SK-N-SH (cell line): ENCODE measurements around the gene CYP27B1. TPM values are rescaled to one million over a fixed set of nuclear protein-coding genes. Genes with fewer than 3 reads are reported as not detected.

Experiments
- CTCF ChIA-PET: fragments of 300-600, 350-600 bp; formaldehyde crosslinking; extraction: SDS; loops from one replicate; lab custom pipeline; 2021; lab: Yijun Ruan, JAX
- POLR2A ChIA-PET: fragments of 350-600 bp; sonication (Branson Sonifier 250); formaldehyde crosslinking; extraction: SDS; loops from one replicate; lab custom pipeline; 2020; ENCODE audit warnings: antibody characterized with exemption, inconsistent platforms; lab: Yijun Ruan, JAX
- DNase-seq: peaks from one replicate; pipeline ENCODE4 v3.0.0; 2012
- H2AFZ ChIP-seq: fragments of 200-600 bp; sonication (generic); 2 replicates; pipeline ENCODE4 v1.8.1; 2016; ENCODE audit warnings: antibody characterized with exemption, mild to moderate bottlenecking, low read depth
- H3F3A ChIP-seq: fragments of 200-600 bp; sonication (generic); replicated peaks from 2 replicates; pipeline ENCODE3; 2016; ENCODE audit warnings: antibody characterized with exemption, mild to moderate bottlenecking; ENCODE audit not compliant: insufficient read depth
- H3K27ac ChIP-seq, 2 experiments: fragments of 200-500 bp in 1 of 2; fragments of 200-600 bp in 1 of 2; sonication (Bioruptor generic) in 1 of 2; sonication (generic), shearing (Covaris generic) in 1 of 2; 2 replicates each; pipeline versions ENCODE4 v1.5.1 to v1.6.1; 2014 to 2016; ENCODE audit warnings: low read depth in 2 of 2, inconsistent platforms in 1 of 2, low read length in 1 of 2, mild to moderate bottlenecking in 1 of 2, mixed read lengths in 1 of 2
- H3K27me3 ChIP-seq: fragments of 200-600 bp; sonication (generic), shearing (Covaris generic); 2 replicates; pipeline ENCODE4 v1.6.1; 2016; ENCODE audit warnings: mixed run types; ENCODE audit not compliant: insufficient read depth
- H3K36me3 ChIP-seq, 2 experiments: fragments of 200-500 bp in 1 of 2; fragments of 200-600 bp in 1 of 2; sonication (Bioruptor generic) in 1 of 2; sonication (generic) in 1 of 2; replicated peaks in 1 of 2; 2 replicates each; pipeline versions ENCODE3 to v1.5.1; 2014 to 2016; ENCODE audit warnings: low read length in 1 of 2, mild to moderate bottlenecking in 1 of 2; ENCODE audit not compliant: insufficient read depth in 2 of 2, control insufficient read depth in 1 of 2
- H3K4me1 ChIP-seq, 2 experiments: fragments of 200-500 bp in 1 of 2; fragments of 200-600 bp in 1 of 2; sonication (Bioruptor generic) in 1 of 2; sonication (generic), shearing (Covaris generic) in 1 of 2; 2 replicates each; pipeline versions ENCODE4 v1.5.1 to v1.6.1; 2014 to 2016; ENCODE audit warnings: low read depth in 1 of 2, low read length in 1 of 2, mixed run types in 1 of 2; ENCODE audit not compliant: insufficient read depth in 2 of 2, control insufficient read depth in 1 of 2
- H3K4me2 ChIP-seq: fragments of 200-600 bp; sonication (generic), shearing (Covaris generic); 2 replicates; pipeline ENCODE4 v1.6.1; 2017; ENCODE audit warnings: mixed run types
- H3K4me3 ChIP-seq, 2 experiments: fragments of 200-500 bp in 1 of 2; fragments of 200-600 bp in 1 of 2; sonication (Bioruptor generic) in 1 of 2; sonication (generic), shearing (Covaris generic) in 1 of 2; 2 replicates each; pipeline versions ENCODE4 v1.5.1 to v1.8.1; 2014 to 2016; ENCODE audit warnings: low read depth in 2 of 2, inconsistent platforms in 1 of 2, low read length in 1 of 2, mild to moderate bottlenecking in 1 of 2, mixed read lengths in 1 of 2, moderate library complexity in 1 of 2
- H3K79me2 ChIP-seq: fragments of 200-600 bp; sonication (generic); 2 replicates; pipeline ENCODE4 v1.8.1; 2017; ENCODE audit warnings: mild to moderate bottlenecking; ENCODE audit not compliant: insufficient read depth
- H3K9ac ChIP-seq: fragments of 200-600 bp; sonication (generic); 2 replicates; pipeline ENCODE4 v1.6.1; 2017; ENCODE audit warnings: mixed run types
- H3K9me2 ChIP-seq: fragments of 200-600 bp; sonication (generic); 2 replicates; pipeline ENCODE4 v1.6.1; 2017; ENCODE audit warnings: mixed run types
- H3K9me3 ChIP-seq: fragments of 200-600 bp; sonication (generic); 2 replicates; pipeline ENCODE4 v1.6.1; 2017; ENCODE audit warnings: mixed run types, mild to moderate bottlenecking, moderate library complexity
- H4K20me1 ChIP-seq: fragments of 200-600 bp; sonication (generic); 2 replicates; pipeline ENCODE4 v1.6.1; 2017; ENCODE audit warnings: mild to moderate bottlenecking, mixed run types; ENCODE audit not compliant: insufficient read depth
- ELF1 ChIP-seq: IDR thresholded peaks from 2 replicates; pipeline ENCODE4 v1.4.0; 2012
- FOXM1 ChIP-seq: IDR thresholded peaks from 2 replicates; pipeline ENCODE4 v1.4.0; 2012; ENCODE audit warnings: low read depth, mild to moderate bottlenecking
- JUND ChIP-seq: IDR thresholded peaks from 2 replicates; pipeline ENCODE4 v1.4.0; 2012
- YY1 ChIP-seq: IDR thresholded peaks from 2 replicates; pipeline ENCODE4 v1.4.0; 2012; ENCODE audit warnings: low read depth, mild to moderate bottlenecking
- WGBS: methylation state at CpG from one replicate; pipeline ENCODE4 v1.1.6; 2017; ENCODE audit warnings: low lambda C conversion rate; 5-methylcytosine and 5-hydroxymethylcytosine counted together
- polyA plus RNA-seq, 3 experiments: library from polyadenylated mRNA; depleted of rRNA; stranded (reverse); fragments of >200 nt; gene quantifications; 2 replicates each; pipeline ENCODE4 v1.2.3, GENCODE V29; 2012
- TF ChIP-seq, protein P1 (sequence below): IDR thresholded peaks from 2 replicates; pipeline ENCODE4 v1.4.0; 2012; ENCODE audit warnings: low read depth, borderline replicate concordance
- TF ChIP-seq, protein P2 (sequence below): IDR thresholded peaks from 2 replicates; pipeline ENCODE4 v1.4.0; 2012; ENCODE audit warnings: low read depth, borderline replicate concordance

The CYP27B1 gene
- polyA plus RNA-seq, 1 of the 3 experiments (the other 2 are of a cell fraction): 1.7 TPM

DNA sequence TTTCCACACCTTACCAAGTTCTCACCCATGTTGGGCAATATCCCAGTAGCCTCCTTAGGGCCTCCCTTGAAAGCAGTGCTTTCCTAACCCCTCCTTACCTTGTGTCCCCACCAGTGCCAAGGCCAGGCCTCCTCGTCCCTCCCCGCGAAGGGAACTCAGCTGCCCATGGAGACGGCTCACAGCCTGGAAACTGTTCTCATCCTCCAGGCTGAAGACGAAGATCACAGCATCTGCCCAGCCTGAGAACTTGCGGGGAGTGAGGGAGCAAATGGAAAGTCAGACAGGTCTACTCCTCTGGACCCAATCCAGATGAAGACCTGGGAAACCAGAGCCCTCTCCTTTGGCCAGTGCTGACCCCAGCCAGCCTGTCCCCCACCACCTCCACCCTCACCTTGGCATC lies 33.0 kb downstream of the CYP27B1 start (continued):
- TF ChIP-seq, protein P1, sequence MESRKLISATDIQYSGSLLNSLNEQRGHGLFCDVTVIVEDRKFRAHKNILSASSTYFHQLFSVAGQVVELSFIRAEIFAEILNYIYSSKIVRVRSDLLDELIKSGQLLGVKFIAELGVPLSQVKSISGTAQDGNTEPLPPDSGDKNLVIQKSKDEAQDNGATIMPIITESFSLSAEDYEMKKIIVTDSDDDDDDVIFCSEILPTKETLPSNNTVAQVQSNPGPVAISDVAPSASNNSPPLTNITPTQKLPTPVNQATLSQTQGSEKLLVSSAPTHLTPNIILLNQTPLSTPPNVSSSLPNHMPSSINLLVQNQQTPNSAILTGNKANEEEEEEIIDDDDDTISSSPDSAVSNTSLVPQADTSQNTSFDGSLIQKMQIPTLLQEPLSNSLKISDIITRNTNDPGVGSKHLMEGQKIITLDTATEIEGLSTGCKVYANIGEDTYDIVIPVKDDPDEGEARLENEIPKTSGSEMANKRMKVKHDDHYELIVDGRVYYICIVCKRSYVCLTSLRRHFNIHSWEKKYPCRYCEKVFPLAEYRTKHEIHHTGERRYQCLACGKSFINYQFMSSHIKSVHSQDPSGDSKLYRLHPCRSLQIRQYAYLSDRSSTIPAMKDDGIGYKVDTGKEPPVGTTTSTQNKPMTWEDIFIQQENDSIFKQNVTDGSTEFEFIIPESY: no peak
- TF ChIP-seq, protein P2, sequence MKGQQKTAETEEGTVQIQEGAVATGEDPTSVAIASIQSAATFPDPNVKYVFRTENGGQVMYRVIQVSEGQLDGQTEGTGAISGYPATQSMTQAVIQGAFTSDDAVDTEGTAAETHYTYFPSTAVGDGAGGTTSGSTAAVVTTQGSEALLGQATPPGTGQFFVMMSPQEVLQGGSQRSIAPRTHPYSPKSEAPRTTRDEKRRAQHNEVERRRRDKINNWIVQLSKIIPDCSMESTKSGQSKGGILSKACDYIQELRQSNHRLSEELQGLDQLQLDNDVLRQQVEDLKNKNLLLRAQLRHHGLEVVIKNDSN: no peak

DNA sequence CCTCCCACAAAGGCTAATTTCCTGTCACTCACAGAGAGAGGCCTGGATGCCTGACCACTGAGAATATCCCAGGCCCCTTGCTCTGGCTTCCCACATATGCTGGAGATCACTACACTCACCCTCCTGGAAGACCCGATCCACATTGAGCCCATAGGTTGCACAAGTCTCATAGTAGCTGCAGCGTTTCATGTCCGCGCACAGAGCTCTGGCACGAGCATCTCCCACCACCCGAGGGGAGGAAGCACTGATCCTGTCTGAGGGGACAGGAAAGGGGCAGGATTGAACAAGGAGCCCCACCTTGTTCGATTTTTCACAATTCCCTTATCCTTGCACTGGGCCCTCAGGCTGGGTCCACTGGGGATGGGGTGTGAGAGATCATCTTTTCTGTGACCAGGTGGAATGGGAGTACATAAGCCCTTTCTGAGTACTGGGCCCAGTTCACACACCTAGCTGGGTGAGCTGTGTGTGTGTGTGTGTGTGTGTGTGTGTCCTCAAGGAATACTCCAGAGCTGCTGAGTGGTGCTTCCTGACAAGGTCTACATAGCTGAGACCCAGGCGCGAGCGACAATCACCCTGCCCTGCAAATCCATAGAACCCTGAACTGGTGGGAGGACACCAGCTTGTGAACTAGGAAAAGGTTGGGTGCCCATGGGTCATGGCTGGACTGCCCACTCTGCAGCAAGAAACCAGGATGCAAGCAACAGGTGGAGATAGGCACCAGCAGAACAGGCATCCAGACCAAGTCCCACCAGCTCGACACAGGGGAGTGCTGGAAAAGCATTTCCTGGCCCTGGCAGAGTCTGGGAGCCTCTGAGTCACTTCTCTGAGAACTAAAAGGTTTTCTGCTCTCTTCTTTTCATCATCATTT lies 33.9 kb downstream of the CYP27B1 start:
- Histone ChIP-seq H3K27ac (no peak overlapping the region), H3K4me3 (no peak overlapping the region), H3K9me3 (no peaks in the 10 kb centered on the region), H3K9ac (no peak overlapping the region), H4K20me1 (no peaks in the 10 kb centered on the region)
- CTCF ChIA-PET: interaction anchor here (1.4 to 7.1 kb wide), 3 partner anchors 9 to 151 kb away, joined by 3 to 133 read pairs (median 59); partner anchors contain the start of gene B4GALNT1
- no peak for DNase-seq
- TF ChIP-seq ELF1 (no peak), JUND (no peak), FOXM1 (no peak)
- TF ChIP-seq, all 33 proteins: peak for 0
- Histone ChIP-seq H3K4me1 (peaks cover 0 to 22% of the 10 kb centered on the region in 2 experiments; a peak in 2 of 4 replicates), H3F3A (peaks cover 24% of the 10 kb centered on the region), H2AFZ (no peak overlapping the region), H3K79me2 (no peaks in the 10 kb centered on the region), H3K27me3 (no peaks in the 10 kb centered on the region), H3K4me2 (no peak overlapping the region), H3K36me3 (peaks cover 0 to 14% of the 10 kb centered on the region in 2 experiments), H3K9me2 (no peaks in the 10 kb centered on the region)
- WGBS: 75% methylated on average over 8 of the region's 11 CpGs
- POLR2A ChIA-PET: no interaction called here

DNA sequence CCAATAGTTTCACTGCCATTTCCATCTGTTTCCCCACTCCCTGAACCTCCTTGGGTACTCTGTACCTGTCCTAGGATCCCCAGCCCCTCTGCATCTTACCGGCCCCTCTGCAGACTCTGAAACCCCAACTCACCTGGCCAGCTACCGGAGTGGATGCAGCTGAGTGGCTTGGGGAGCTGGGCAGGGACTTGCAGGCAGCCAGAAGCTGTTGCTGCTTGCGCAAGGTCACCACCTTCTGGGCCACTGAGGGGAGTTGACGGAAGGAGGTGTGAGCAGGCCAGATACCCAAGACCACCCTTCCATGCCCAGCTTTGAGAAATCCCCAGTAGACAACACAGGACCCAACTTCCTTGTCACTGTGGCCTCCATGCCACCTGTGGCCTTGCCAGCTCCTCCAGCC lies 34.6 kb downstream of the CYP27B1 start:
- H3F3A ChIP-seq: peaks cover 29% of the 10 kb centered on the region
- no peaks in the 10 kb centered on the region for H3K9me2 ChIP-seq
- no peak for TF ChIP-seq YY1
- TF ChIP-seq, protein P1: no peak
- TF ChIP-seq, all 33 proteins: peak for 0
- WGBS: 98% methylated on average over 4 of the region's 4 CpGs
- Histone ChIP-seq H3K27me3 (no peaks in the 10 kb centered on the region), H3K9me3 (no peaks in the 10 kb centered on the region), H2AFZ (no peak overlapping the region), H3K4me1 (peaks cover 0 to 19% of the 10 kb centered on the region in 2 experiments; a peak in 2 of 4 replicates), H3K4me3 (no peak overlapping the region), H3K27ac (no peak overlapping the region), H4K20me1 (no peaks in the 10 kb centered on the region), H3K79me2 (no peaks in the 10 kb centered on the region), H3K36me3 (peaks cover 1 to 15% of the 10 kb centered on the region in 2 experiments), H3K4me2 (no peak overlapping the region), H3K9ac (no peak overlapping the region)
- ChIA-PET POLR2A (interaction anchor here (1.8 kb wide), 1 partner anchor 13 kb away, joined by 5 read pairs; the partner anchor contains the start of gene TSPAN31), CTCF (interaction anchor here (1.4 kb wide), 1 partner anchor 100 kb away, joined by 3 read pairs; the partner anchor contains the start of gene B4GALNT1)
- DNase-seq: no peak
